22Rv1 (cell line): ENCODE data around the gene CHRDL2.
"Not testable (repeated sequence)": the region's sequence is repeated elsewhere in the genome, so short reads cannot be mapped to it uniquely, and the experiment has no call there.

Experiments used
- H3K27ac ChIP-seq: fragments of 450-650 bp; 2 replicates; pipeline ENCODE4 v1.5.1; 2017
- ZFX ChIP-seq: fragments of 450-650 bp; IDR thresholded peaks from 2 replicates; pipeline ENCODE4 v1.6.1; 2017; ENCODE audit warnings: antibody characterized with exemption, borderline replicate concordance
- TF ChIP-seq, protein P1 (sequence below): fragments of 450-650 bp; IDR thresholded peaks from 2 replicates; pipeline ENCODE4 v1.5.1; 2017; ENCODE audit warnings: mild to moderate bottlenecking

CHRDL2 gene

DNA sequence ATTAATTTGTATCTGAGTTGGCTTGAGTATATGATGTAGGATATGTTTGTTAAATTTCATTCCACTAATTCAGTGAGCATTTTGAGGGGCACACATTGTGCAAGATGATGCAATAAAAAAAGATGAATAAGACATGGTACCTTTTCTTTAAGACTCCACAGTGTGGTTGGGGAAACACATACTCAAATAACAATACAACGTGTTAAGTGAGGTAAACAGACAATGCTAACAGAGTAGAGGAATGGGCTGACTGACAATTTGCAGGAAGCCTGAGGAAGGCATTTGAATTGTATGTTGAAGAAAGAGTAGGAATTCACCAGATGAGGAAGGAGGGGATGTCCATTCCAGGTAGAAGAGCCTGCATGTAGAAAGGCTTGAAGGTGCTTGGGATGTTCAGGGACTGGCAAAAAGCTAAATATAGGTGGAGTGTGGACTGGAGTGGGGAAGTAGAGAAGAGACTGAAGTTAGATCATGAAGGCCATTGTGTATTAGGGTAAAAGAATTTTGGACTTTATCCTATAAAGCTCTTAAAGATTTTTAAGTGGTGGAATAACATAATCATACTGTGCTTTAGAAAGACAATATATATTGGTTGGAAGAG is 24.3 kb upstream of the CHRDL2 start:
- TF ChIP-seq, protein P1, sequence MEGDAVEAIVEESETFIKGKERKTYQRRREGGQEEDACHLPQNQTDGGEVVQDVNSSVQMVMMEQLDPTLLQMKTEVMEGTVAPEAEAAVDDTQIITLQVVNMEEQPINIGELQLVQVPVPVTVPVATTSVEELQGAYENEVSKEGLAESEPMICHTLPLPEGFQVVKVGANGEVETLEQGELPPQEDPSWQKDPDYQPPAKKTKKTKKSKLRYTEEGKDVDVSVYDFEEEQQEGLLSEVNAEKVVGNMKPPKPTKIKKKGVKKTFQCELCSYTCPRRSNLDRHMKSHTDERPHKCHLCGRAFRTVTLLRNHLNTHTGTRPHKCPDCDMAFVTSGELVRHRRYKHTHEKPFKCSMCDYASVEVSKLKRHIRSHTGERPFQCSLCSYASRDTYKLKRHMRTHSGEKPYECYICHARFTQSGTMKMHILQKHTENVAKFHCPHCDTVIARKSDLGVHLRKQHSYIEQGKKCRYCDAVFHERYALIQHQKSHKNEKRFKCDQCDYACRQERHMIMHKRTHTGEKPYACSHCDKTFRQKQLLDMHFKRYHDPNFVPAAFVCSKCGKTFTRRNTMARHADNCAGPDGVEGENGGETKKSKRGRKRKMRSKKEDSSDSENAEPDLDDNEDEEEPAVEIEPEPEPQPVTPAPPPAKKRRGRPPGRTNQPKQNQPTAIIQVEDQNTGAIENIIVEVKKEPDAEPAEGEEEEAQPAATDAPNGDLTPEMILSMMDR = no peak
- no peak for TF ChIP-seq ZFX
- no peak overlapping the region for H3K27ac ChIP-seq

- H3K27ac ChIP-seq = no peak overlapping the region
- TF ChIP-seq, protein P1 = no peak
- TF ChIP-seq ZFX = no peak
These were observed 23.5 kb upstream of the CHRDL2 start for GRCh38 chr11:74754507-74755252.

DNA sequence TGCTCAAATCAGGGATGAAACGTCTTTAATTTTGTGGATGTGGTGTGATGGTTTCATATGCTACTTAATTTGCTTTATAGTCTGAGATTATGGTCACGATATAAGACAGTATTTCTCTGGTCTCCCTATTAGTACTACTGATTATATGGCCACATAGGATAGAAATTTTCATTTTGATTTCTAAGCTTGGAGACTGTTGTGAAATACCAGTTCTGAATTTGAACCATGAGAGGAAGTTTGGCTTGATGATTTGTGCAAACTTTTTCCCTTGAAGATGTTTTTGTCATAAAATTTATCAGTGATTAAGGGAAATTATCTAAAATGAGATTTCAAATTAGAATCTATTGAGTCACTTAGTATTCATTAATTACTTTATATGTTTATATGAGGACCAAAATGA is 20.1 kb upstream of the CHRDL2 start:
- H3K27ac ChIP-seq = no peak overlapping the region
- TF ChIP-seq, protein P1 = no peak
- TF ChIP-seq ZFX = no peak

- not testable (repeated sequence) for H3K27ac ChIP-seq
These were observed 19.4 kb upstream of the CHRDL2 start for GRCh38 chr11:74750598-74750997.

GRCh38 chr11:74749965-74750296 is 18.7 kb upstream of the CHRDL2 start:
- no peak for TF ChIP-seq ZFX
- TF ChIP-seq, protein P1 = no peak

DNA sequence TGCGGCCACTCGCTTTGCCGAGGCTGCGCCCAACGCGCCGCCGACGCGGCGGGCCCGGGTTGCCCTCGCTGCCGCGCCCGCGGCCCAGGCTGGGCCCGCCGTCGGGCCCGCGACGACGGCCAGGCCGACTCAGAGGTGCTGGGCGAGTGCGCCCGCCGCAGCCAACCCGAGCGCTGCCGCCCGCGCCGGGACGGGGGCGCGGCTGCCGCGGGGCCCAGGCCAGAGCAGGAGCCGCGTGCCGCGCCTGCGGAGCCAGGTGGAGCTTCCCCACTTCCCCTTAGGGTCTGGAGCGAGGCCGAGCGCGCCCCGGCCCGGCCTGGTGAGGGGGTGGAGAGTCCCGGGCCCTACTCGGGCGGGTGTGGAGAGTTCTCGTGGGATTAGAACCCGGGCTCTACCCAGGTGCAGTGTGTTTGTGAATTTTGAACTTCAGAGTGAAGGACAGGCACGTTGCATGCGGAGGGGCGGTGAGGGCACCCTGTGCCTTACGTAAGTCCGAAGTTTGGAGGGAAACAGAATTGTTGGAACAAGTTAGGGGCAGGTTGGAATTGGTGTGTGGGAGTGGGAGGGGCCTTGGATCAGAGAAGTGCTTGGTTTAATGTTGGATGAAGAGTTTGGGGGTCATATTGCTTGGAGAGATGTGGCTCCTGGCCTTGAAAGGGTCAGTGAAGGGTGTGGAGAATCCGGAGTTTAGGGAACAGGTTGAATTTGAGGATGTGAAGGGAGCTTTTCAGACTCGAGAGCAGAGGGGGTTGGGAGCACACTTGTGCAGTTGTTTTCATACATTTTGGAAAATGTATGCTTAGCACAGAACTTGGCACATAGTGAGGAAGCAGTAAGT is 18.1 kb upstream of the CHRDL2 start:
- peak overlapping the region; percentile 78 for H3K27ac ChIP-seq
- TF ChIP-seq, protein P1 = no peak
- TF ChIP-seq ZFX = no peak

More at GRCh38 chr11:74749965-74750296, 18.7 kb upstream of the CHRDL2 start:
- peak overlapping the region; percentile 78; the same call in 1 of the 2 replicates for H3K27ac ChIP-seq

GRCh38 chr11:74748211-74749126 is 17.2 kb upstream of the CHRDL2 start, which contains the start of gene RNF169:
TSS of gene RNF169 (plus strand) at chr11:74748849. CDS start at chr11:74748881, 32 bp downstream.
- TF ChIP-seq, protein P1 = no peak
- TF ChIP-seq ZFX = no peak
- peak within 1 kb of the TSS; percentile 78 for H3K27ac ChIP-seq
